ENCODE results near the gene RALGDS.
"Not testable (repeated sequence)": the region's sequence is repeated elsewhere in the genome, so short reads cannot be mapped to it uniquely, and the experiment has no call there.

RALGDS gene

GRCh38 chr9:133063500-133064231 is 57.4 kb downstream of the RALGDS start:
- DNase-seq = no peak

DNA sequence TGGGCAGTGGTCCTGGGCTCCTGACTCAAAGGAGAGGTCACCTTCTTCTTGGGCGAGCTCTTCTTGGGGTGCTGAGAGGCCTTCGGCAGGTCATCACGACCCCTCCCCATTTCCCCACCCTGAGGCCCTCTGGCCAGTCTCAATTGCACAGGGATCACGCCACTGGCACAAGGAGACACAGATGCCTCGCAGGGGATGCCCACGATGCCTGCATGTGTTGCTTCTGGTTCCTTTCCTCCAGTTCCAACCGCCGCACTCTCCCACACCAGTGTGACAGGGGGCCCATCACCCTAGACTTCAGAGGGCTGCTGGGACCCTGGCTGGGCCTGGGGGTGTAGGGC is 57.9 kb downstream of the RALGDS start:
- no peak for DNase-seq

GRCh38 chr9:133062569-133062968 is 58.5 kb downstream of the RALGDS start:
- DNase-seq = not testable (repeated sequence)

DNA sequence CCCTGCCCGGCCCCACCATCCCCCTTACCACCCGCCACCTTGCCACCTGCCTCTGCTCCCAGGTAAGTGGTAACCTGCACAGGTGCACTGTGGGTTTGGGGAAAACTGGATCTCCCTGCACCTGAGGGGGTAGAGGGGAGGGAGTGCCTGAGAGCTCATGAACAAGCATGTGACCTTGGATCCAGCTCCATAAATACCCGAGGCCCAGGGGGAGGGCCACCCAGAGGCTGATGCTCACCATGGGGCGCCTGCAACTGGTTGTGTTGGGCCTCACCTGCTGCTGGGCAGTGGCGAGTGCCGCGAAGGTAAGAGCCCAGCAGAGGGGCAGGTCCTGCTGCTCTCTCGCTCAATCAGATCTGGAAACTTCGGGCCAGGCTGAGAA is 59.3 kb downstream of the RALGDS start, which contains the start of gene CEL:
CEL (plus strand) TSS at position 218 of the 382 bp plus-strand sequence; CDS start at position 240, 22 bp downstream.
- DNase-seq = not testable (repeated sequence)

DNA sequence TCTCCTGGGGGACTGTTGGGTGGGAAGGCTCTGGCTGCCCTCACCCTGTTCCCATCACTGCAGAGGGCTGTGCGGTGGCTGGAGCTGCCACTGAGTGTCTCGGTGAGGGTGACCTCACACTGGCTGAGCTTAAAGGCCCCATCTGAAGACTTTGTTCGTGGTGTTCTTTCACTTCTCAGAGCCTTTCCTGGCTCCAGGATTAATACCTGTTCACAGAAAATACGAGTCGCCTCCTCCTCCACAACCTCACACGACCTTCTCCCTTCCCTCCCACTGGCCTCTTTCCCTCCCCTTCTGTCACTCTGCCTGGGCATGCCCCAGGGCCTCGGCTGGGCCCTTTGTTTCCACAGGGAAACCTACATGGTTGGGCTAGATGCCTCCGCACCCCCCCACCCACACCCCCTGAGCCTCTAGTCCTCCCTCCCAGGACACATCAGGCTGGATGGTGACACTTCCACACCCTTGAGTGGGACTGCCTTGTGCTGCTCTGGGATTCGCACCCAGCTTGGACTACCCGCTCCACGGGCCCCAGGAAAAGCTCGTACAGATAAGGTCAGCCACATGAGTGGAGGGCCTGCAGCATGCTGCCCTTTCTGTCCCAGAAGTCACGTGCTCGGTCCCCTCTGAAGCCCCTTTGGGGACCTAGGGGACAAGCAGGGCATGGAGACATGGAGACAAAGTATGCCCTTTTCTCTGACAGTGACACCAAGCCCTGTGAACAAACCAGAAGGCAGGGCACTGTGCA is 59.8 kb downstream of the RALGDS start:
- DNase-seq = not testable (repeated sequence)

- no peak for DNase-seq
Observed at GRCh38 chr9:133060417-133060841, 60.6 kb downstream of the RALGDS start.

DNA sequence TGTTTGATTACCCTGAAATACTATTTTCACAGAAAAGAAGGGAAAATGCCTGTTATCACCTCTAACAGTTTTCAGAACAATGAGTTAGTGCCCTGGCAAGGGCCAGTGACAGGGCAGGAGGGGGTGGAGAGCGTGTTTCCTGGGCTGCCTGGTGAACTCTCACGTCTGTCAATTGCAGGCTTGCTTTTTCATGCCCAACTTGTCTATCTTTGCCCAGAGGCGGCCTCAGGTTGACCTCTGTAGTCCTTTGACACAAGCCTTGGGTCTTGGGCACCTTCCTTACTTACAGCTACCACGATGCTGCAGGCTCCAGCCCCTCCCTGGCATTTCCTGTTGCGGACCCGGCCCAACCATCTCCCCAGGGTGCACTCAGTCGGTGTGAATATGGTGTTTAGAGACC is 61.4 kb downstream of the RALGDS start:
- DNase-seq = no peak

DNA sequence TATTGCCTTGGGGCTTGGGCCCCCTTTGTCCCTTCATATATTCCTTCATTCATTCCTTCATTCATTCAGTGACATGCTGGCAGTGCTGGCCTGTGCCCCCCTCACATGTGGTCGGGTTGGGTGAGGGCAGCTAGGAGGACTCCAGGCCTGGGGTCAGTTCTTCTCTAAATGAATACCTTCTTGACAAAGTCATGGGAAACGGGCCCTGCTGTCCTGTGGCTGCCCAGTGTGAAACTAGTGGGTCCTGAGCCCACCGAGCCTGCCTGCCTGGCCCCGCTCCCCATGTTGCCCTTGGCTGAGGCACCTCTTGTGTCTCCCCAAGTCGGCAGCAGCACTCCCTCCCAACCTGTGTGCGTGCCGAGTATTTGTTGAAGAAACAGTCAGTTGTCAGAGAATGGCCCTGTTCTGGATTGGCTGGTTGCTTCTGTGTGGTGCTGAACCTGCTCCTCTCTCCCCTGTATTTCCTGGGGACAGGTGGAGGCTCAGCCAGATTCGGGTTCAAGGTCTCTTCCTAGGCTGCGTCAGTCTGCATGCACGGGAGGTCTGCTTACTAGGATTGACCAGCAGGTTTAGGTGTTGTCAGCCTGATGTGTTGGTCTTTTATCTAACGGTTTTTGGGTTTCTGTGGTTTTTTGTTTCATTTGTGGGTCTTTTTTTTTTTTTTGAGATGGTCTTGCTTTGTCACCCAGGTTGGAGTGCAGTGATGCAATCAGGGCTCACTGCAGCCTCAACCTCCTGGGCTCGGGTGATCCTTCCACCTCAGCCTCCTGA is 62.3 kb downstream of the RALGDS start:
- DNase-seq = no peak

- DNase-seq = no peak
Observed at GRCh38 chr9:133058071-133058470, 63.0 kb downstream of the RALGDS start.

DNA sequence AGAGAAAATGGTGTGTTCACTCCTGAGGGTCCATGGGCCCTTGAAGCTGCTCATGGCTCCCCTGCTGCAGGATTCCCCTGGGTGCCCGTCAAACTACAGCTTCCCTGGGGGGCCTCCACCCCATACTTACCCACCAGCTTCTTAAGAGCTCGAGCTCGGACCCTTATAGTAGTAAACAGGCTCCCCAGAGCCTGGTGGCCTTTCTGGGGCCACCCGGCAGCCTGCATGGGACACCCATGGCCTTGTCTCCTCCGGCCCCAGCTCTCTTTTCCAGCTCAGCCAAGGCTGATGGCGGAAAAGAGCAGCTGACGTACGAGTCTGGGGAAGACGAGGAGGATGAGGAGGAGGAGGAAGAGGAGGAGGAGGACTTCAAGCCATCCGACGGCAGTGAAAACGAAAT is 63.5 kb downstream of the RALGDS start:
- DNase-seq = no peak

DNA sequence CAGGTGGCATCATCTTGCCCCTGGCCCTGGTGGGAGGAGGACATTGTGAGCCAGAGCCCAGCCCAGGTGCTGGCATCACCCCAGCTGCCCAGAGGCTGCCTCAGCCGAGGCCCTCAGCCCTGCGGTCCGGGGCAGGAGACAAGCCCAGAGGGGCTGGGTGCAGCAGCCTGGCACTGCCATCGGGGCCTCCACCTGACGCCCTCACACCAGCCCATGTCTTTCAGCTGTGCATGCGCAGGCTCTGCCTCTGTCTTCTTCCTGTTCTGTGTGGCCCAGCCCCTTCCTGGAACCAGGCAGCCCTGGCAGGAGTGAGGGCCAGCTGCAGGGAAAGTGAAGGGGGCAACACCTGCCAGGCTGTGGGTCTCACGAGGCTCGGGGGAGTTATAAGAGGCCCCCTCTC is 64.0 kb downstream of the RALGDS start:
- no peak for DNase-seq

DNA sequence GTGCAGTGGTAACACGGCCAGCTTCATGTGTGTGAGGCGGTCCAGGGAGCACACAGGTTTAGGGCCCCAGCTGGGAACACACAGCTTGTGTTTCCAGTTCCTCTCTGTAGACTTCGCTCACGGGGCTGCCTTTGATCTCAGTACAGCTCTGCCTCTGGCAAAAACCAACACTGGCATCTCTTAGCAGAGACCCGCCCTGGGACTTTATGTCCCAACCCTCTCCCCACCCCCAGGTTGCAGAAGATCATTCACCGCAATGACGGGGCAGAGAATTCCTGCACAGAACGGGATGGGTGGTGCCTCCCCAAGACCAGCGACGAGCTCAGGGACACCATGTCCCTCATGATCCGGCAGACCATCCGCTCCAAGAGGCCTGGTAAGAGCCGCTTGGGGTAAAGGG is 64.5 kb downstream of the RALGDS start:
- DNase-seq = no peak

DNA sequence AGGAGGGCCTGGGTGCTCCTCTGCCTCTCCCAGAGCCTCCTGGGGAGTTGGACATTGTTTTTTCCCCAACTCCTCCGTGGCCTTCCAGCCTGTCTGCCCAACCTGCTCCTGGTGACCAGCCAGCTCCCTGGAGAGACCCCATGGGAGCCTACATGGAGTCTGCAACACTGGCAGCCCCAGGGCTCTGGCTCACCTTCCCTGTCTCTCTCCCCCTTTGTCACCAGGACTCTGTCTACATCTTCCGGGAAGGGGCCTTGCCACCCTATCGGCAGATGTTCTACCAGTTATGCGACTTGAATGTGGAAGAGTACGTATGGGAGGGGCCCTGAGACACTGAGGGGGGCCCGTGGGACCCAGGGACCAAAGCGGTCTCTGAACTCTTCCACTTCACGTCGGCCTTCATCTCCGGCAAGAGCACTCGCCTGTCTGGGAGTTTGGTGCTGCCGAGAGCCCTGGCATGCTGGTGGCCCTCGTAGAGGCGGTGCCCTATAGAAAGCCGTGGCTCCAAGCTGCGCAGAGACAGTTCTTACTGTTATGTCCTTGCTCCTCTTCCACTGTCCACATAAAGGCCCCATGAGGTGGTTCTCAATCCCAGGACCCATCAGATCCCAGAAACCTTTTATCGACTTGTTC is 65.1 kb downstream of the RALGDS start:
- DNase-seq = no peak

DNA sequence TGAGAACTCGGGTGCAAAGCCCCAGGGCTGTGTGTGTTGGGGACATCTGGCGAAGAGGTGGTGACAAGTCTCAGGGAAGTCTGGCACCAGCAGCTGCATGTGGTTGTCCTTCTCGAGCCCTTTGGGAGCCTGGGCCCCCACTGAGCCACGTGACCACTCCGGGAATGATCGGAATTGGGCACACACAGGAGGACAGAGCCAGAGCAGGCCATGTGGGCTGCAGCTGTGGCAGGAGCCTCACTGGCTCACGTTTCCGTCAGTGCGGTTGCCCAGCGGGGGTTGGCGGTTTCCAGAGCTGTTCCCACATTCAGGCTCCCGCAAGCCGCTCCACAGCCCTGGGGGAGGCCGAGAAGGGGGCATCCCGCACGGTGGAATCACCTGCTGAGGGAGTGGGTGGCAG is 66.1 kb downstream of the RALGDS start:
- no peak for DNase-seq

DNA sequence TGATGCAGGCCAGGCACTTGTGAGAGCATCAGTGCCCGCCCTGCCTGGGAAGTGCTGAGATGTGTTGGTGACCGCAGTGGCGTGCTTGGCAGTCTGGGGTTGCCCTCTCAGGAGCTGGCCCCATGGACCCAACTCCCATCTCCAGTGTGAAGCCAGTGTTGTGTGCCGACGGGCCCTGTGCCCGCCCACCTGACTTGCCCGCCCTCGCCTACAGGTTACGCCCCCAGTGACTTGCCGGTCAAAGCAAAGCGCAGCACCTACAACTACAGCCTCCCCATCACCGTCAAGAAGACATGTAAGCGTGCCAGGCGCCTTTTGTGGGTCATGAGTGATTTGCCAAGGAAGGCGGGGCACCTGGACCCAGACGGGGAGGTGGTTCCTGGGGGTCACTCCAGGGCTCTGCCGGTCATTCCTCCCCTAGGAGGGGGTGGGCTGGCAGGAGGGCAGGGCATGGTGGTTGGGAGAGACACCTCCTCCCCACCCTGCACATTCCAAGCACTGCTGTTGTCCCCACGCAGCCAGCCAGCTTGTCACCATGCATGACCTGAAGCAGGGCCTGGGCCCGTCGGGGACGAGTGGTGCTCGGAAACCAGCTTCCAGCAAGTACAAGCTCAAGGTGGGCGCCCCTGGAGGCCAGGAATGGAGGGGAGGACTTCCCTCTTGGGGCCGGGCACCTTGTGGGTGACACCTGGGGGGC is 66.7 kb downstream of the RALGDS start:
- no peak for DNase-seq

DNA sequence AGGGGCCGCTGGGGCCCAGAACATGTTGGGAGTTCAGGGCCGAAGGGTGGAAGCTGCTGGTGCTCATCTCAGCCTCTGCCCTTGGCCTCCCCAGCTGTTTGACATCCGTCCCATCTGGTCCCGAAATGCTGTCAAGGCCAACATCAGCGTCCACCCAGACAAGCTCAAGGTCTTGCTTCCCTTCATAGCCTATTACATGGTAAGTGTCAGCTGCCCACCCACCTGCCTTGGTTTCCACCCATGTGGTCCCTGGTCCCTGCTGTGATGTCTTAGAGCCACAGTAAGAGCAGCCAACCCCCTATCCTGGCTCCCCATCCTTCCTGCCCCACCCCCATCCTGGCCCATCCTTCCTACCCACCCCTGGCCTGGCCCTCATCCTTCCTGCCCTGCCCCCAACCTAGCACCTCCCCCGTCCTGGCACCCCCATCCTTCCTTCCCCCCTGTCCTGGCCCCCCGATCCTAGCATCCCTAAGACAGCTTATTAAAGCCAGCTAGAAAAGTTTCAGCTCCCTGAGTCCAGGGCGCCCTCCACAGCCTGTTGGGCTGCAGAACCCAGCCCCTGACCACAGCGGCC is 69.0 kb downstream of the RALGDS start:
- DNase-seq = no peak

- DNase-seq = no peak
Observed at GRCh38 chr9:133051281-133051900, 69.6 kb downstream of the RALGDS start.

- DNase-seq = no peak
Observed at GRCh38 chr9:133050781-133051180, 70.3 kb downstream of the RALGDS start.

DNA sequence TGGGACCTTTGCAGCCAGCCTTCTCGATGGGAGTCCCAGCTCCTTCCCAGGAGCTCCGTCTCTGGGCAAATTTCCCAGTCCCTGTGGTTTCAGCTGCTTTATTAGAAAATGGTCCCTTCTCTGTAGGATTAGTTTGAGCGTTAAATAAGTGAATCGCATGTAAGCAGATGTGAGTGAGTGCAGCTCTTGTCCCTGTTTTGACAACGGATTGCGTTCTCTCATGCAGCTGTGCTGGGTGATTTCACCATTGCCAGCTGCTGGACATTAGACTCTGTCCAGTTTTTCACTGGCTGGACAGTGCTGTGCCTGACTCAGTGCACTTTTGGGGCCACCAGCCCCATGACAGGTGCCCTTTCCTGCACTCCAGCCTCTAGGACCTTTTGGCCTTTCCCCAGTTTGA is 70.9 kb downstream of the RALGDS start:
- no peak for DNase-seq

- no peak for DNase-seq
Observed at GRCh38 chr9:133049043-133049442, 72.0 kb downstream of the RALGDS start.

DNA sequence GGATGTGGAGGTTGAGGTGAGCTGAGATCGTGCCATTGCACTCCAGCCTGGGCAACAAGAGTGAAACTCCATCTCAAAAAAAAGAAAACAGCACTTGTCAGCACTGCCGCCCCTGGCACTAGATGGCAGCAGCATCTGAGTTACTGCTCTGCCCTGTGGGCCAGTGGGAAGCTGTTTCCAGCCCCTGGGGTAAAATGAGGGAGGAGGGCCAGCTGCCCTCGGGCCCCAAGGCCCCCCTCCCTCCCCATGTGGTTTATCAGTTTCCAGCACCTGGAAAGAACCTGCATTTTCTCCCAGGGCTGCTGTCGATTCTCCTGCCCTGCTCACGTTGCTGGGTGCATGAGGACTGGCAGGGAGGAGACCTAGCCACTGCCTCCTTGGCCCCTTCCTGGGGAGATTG is 72.4 kb downstream of the RALGDS start:
- DNase-seq = no peak
